ENCODE results near the gene BPIFB1.

BPIFB1 gene

GRCh38 chr20:33311011-33311410 is 28.0 kb downstream of the BPIFB1 start:
- Histone ChIP-seq H3K9ac (ENCODE audit: low read length) (no peak overlapping the region), H3K27me3 (ENCODE audit: insufficient read depth, low read length) (no peaks in the 10 kb centered on the region), H2BK5ac (ENCODE audit: low read depth, low read length, poor library complexity) (no peak overlapping the region), H3K4me3 (ENCODE audit: low read depth, low read length) (no peak overlapping the region), H3K27ac (ENCODE audit: low read depth, low read length) (no peak overlapping the region), H2AK5ac (ENCODE audit: low read length) (no peak overlapping the region), H3K14ac (ENCODE audit: low read length) (no peak overlapping the region), H2BK12ac (ENCODE audit: low read length) (no peak overlapping the region), H3K4me1 (ENCODE audit: control insufficient read depth in 1 of 2, insufficient read depth in 2 of 2, low read length in 2 of 2) (no peaks in the 10 kb centered on the region), H2BK120ac (ENCODE audit: insufficient read depth, low read length, poor library complexity) (no peak overlapping the region), H4K12ac (ENCODE audit: low read depth, low read length) (no peak overlapping the region), H3K18ac (ENCODE audit: low read length) (no peak overlapping the region), H3K79me1 (ENCODE audit: low read length) (no peaks in the 10 kb centered on the region), H4K91ac (ENCODE audit: low read depth, low read length) (no peak overlapping the region), H3K79me2 (ENCODE audit: control insufficient read depth, insufficient read depth, low read length, poor library complexity) (no peaks in the 10 kb centered on the region), H4K8ac (ENCODE audit: low read depth, low read length) (no peak overlapping the region), H3K4ac (ENCODE audit: low read depth, low read length) (no peak overlapping the region), H2AFZ (ENCODE audit: insufficient read depth, low read length, poor library complexity) (no peak overlapping the region), H3K23ac (ENCODE audit: low read length) (no peak overlapping the region), H3K4me2 (ENCODE audit: low read length) (no peak overlapping the region), H3K9me3 (ENCODE audit: insufficient read depth, low read depth, low read length) (peaks cover 7% of the 10 kb centered on the region), H3K36me3 (ENCODE audit: control insufficient read depth in 1 of 2, insufficient read depth in 2 of 2, low read length in 2 of 2) (no peaks in the 10 kb centered on the region)
- WGBS (ENCODE audit: extremely low coverage, insufficient coverage, insufficient read length) = no CpG with 5 or more reads among the region's 8 CpGs
- DNase-seq = no peak

GRCh38 chr20:33311996-33312395 is 29.0 kb downstream of the BPIFB1 start:
- WGBS (ENCODE audit: extremely low coverage, insufficient coverage, insufficient read length) = no CpG with 5 or more reads among the region's 4 CpGs
- no peaks in the 10 kb centered on the region for H3K79me1 ChIP-seq (ENCODE audit: low read length)
- H2AFZ ChIP-seq (ENCODE audit: insufficient read depth, low read length, poor library complexity) = no peak overlapping the region
- H4K8ac ChIP-seq (ENCODE audit: low read depth, low read length) = no peak overlapping the region
- no peak overlapping the region for H3K9ac ChIP-seq (ENCODE audit: low read length)
- H3K27me3 ChIP-seq (ENCODE audit: insufficient read depth, low read length) = no peaks in the 10 kb centered on the region
- H3K4me1 ChIP-seq (ENCODE audit: control insufficient read depth in 1 of 2, insufficient read depth in 2 of 2, low read length in 2 of 2) = no peaks in the 10 kb centered on the region
- no peaks in the 10 kb centered on the region for H3K79me2 ChIP-seq (ENCODE audit: control insufficient read depth, insufficient read depth, low read length, poor library complexity)
- no peak overlapping the region for H3K4me2 ChIP-seq (ENCODE audit: low read length)
- H2BK5ac ChIP-seq (ENCODE audit: low read depth, low read length, poor library complexity) = no peak overlapping the region
- no peak overlapping the region for H2BK12ac ChIP-seq (ENCODE audit: low read length)
- H3K14ac ChIP-seq (ENCODE audit: low read length) = no peak overlapping the region
- no peak overlapping the region for H2AK5ac ChIP-seq (ENCODE audit: low read length)
- H3K23ac ChIP-seq (ENCODE audit: low read length) = no peak overlapping the region
- H3K4me3 ChIP-seq (ENCODE audit: low read depth, low read length) = no peak overlapping the region
- no peak overlapping the region for H4K91ac ChIP-seq (ENCODE audit: low read depth, low read length)
- H3K27ac ChIP-seq (ENCODE audit: low read depth, low read length) = no peak overlapping the region
- no peak overlapping the region for H3K18ac ChIP-seq (ENCODE audit: low read length)
- peaks cover 7% of the 10 kb centered on the region for H3K9me3 ChIP-seq (ENCODE audit: insufficient read depth, low read depth, low read length)
- H3K4ac ChIP-seq (ENCODE audit: low read depth, low read length) = no peak overlapping the region
- H3K36me3 ChIP-seq (ENCODE audit: control insufficient read depth in 1 of 2, insufficient read depth in 2 of 2, low read length in 2 of 2) = no peaks in the 10 kb centered on the region
- H4K12ac ChIP-seq (ENCODE audit: low read depth, low read length) = no peak overlapping the region
- no peak for DNase-seq
- no peak overlapping the region for H2BK120ac ChIP-seq (ENCODE audit: insufficient read depth, low read length, poor library complexity)

GRCh38 chr20:33312583-33312982 is 29.6 kb downstream of the BPIFB1 start:
- H3K9me3 ChIP-seq (ENCODE audit: insufficient read depth, low read depth, low read length) = peaks cover 7% of the 10 kb centered on the region
- no peak overlapping the region for H4K8ac ChIP-seq (ENCODE audit: low read depth, low read length)
- no CpG with 5 or more reads among the region's 11 CpGs for WGBS (ENCODE audit: extremely low coverage, insufficient coverage, insufficient read length)
- H2BK120ac ChIP-seq (ENCODE audit: insufficient read depth, low read length, poor library complexity) = no peak overlapping the region
- no peak overlapping the region for H3K4me3 ChIP-seq (ENCODE audit: low read depth, low read length)
- H3K27me3 ChIP-seq (ENCODE audit: insufficient read depth, low read length) = no peaks in the 10 kb centered on the region
- no peak overlapping the region for H3K14ac ChIP-seq (ENCODE audit: low read length)
- H2BK12ac ChIP-seq (ENCODE audit: low read length) = no peak overlapping the region
- no peak overlapping the region for H3K18ac ChIP-seq (ENCODE audit: low read length)
- H2AK5ac ChIP-seq (ENCODE audit: low read length) = no peak overlapping the region
- no peaks in the 10 kb centered on the region for H3K79me1 ChIP-seq (ENCODE audit: low read length)
- H4K91ac ChIP-seq (ENCODE audit: low read depth, low read length) = no peak overlapping the region
- no peak overlapping the region for H4K12ac ChIP-seq (ENCODE audit: low read depth, low read length)
- H3K4ac ChIP-seq (ENCODE audit: low read depth, low read length) = no peak overlapping the region
- no peak overlapping the region for H2BK5ac ChIP-seq (ENCODE audit: low read depth, low read length, poor library complexity)
- no peak for DNase-seq
- H3K27ac ChIP-seq (ENCODE audit: low read depth, low read length) = no peak overlapping the region
- no peak overlapping the region for H3K4me2 ChIP-seq (ENCODE audit: low read length)
- no peak overlapping the region for H3K23ac ChIP-seq (ENCODE audit: low read length)
- no peak overlapping the region for H2AFZ ChIP-seq (ENCODE audit: insufficient read depth, low read length, poor library complexity)
- no peaks in the 10 kb centered on the region for H3K79me2 ChIP-seq (ENCODE audit: control insufficient read depth, insufficient read depth, low read length, poor library complexity)
- H3K36me3 ChIP-seq (ENCODE audit: control insufficient read depth in 1 of 2, insufficient read depth in 2 of 2, low read length in 2 of 2) = no peaks in the 10 kb centered on the region
- no peak overlapping the region for H3K9ac ChIP-seq (ENCODE audit: low read length)
- no peaks in the 10 kb centered on the region for H3K4me1 ChIP-seq (ENCODE audit: control insufficient read depth in 1 of 2, insufficient read depth in 2 of 2, low read length in 2 of 2)

- Histone ChIP-seq H3K9me3 (ENCODE audit: insufficient read depth, low read depth, low read length) (peaks cover 1% of the 10 kb centered on the region), H3K4me3 (ENCODE audit: low read depth, low read length) (no peak overlapping the region), H2BK120ac (ENCODE audit: insufficient read depth, low read length, poor library complexity) (no peak overlapping the region), H3K4me1 (ENCODE audit: control insufficient read depth in 1 of 2, insufficient read depth in 2 of 2, low read length in 2 of 2) (no peaks in the 10 kb centered on the region), H4K91ac (ENCODE audit: low read depth, low read length) (no peak overlapping the region), H3K23ac (ENCODE audit: low read length) (no peak overlapping the region), H4K8ac (ENCODE audit: low read depth, low read length) (no peak overlapping the region), H3K79me1 (ENCODE audit: low read length) (no peaks in the 10 kb centered on the region), H3K79me2 (ENCODE audit: control insufficient read depth, insufficient read depth, low read length, poor library complexity) (no peaks in the 10 kb centered on the region), H3K36me3 (ENCODE audit: control insufficient read depth in 1 of 2, insufficient read depth in 2 of 2, low read length in 2 of 2) (no peaks in the 10 kb centered on the region), H3K9ac (ENCODE audit: low read length) (no peak overlapping the region), H3K27ac (ENCODE audit: low read depth, low read length) (no peak overlapping the region), H3K4me2 (ENCODE audit: low read length) (no peak overlapping the region), H2AFZ (ENCODE audit: insufficient read depth, low read length, poor library complexity) (no peak overlapping the region), H3K14ac (ENCODE audit: low read length) (no peak overlapping the region), H2BK12ac (ENCODE audit: low read length) (no peak overlapping the region), H2AK5ac (ENCODE audit: low read length) (no peak overlapping the region), H3K4ac (ENCODE audit: low read depth, low read length) (no peak overlapping the region), H2BK5ac (ENCODE audit: low read depth, low read length, poor library complexity) (no peak overlapping the region), H3K18ac (ENCODE audit: low read length) (no peak overlapping the region), H3K27me3 (ENCODE audit: insufficient read depth, low read length) (no peaks in the 10 kb centered on the region), H4K12ac (ENCODE audit: low read depth, low read length) (no peak overlapping the region)
- DNase-seq = no peak
- WGBS (ENCODE audit: extremely low coverage, insufficient coverage, insufficient read length) = no CpG with 5 or more reads among the region's 7 CpGs
These were observed 30.8 kb downstream of the BPIFB1 start for GRCh38 chr20:33313686-33314314.

All from trophoblast cell (in vitro differentiated cells and primary cell).